ENCODE data around the gene FAM163B.

FAM163B gene

GRCh38 chr9:133561976-133562554 lies 47.1 kb downstream of the FAM163B start:
- no peak for DNase-seq (ENCODE audit: low spot score in 2 of 2)
- Mint-ChIP-seq H3K4me3 (no peak overlapping the region), H3K36me3 (no peaks in the 10 kb centered on the region), H3K27ac (no peak overlapping the region), H3K4me1 (peaks cover 18% of the 10 kb centered on the region), H3K27me3 (peaks cover 14% of the 10 kb centered on the region), H3K9me3 (peaks cover 2% of the 10 kb centered on the region)
- ATAC-seq (ENCODE audit: low read depth), result no peak

GRCh38 chr9:133560944-133561343 lies 48.2 kb downstream of the FAM163B start:
- no peak for ATAC-seq (ENCODE audit: low read depth)
- H3K9me3 Mint-ChIP-seq, result peaks cover 2% of the 10 kb centered on the region
- DNase-seq (ENCODE audit: low spot score in 2 of 2), result no peak
- no peak overlapping the region for H3K27ac Mint-ChIP-seq
- no peak overlapping the region for H3K4me3 Mint-ChIP-seq
- peaks cover 18% of the 10 kb centered on the region for H3K27me3 Mint-ChIP-seq
- H3K4me1 Mint-ChIP-seq, result peaks cover 18% of the 10 kb centered on the region
- H3K36me3 Mint-ChIP-seq, result no peaks in the 10 kb centered on the region

- H3K27ac Mint-ChIP-seq, result no peak overlapping the region
- H3K4me3 Mint-ChIP-seq, result no peak overlapping the region
- peaks cover 2% of the 10 kb centered on the region for H3K9me3 Mint-ChIP-seq
- no peaks in the 10 kb centered on the region for H3K36me3 Mint-ChIP-seq
- H3K4me1 Mint-ChIP-seq, result peaks cover 18% of the 10 kb centered on the region
- DNase-seq (ENCODE audit: low spot score in 2 of 2) (no peak), ATAC-seq (ENCODE audit: low read depth) (no peak)
- peaks cover 18% of the 10 kb centered on the region for H3K27me3 Mint-ChIP-seq
These were observed 48.9 kb downstream of the FAM163B start for GRCh38 chr9:133560311-133560710.

- Mint-ChIP-seq H3K4me1 (peaks cover 16% of the 10 kb centered on the region), H3K36me3 (no peaks in the 10 kb centered on the region), H3K9me3 (peaks cover under 1% of the 10 kb centered on the region), H3K4me3 (peak overlapping the region; percentile 32), H3K27ac (peak overlapping the region; percentile 6), H3K27me3 (peaks cover 18% of the 10 kb centered on the region)
- peak; percentile 22 for ATAC-seq (ENCODE audit: low read depth)
- DNase-seq (ENCODE audit: low spot score in 2 of 2), result no peak
These were observed 50.7 kb downstream of the FAM163B start for GRCh38 chr9:133558191-133559126.

- no peaks in the 10 kb centered on the region for H3K9me3 Mint-ChIP-seq
- no peak for ATAC-seq (ENCODE audit: low read depth)
- no peak overlapping the region for H3K4me3 Mint-ChIP-seq
- H3K27me3 Mint-ChIP-seq, result peaks cover 18% of the 10 kb centered on the region
- H3K4me1 Mint-ChIP-seq, result peaks cover 14% of the 10 kb centered on the region
- DNase-seq (ENCODE audit: low spot score in 2 of 2), result no peak
- H3K36me3 Mint-ChIP-seq, result no peaks in the 10 kb centered on the region
- H3K27ac Mint-ChIP-seq, result no peak overlapping the region
These were observed 51.6 kb downstream of the FAM163B start for GRCh38 chr9:133557581-133557980.

GRCh38 chr9:133556354-133556753 lies 52.8 kb downstream of the FAM163B start:
- ATAC-seq (ENCODE audit: low read depth) (no peak), DNase-seq (ENCODE audit: low spot score in 2 of 2) (no peak)
- no peak overlapping the region for H3K27ac Mint-ChIP-seq
- H3K4me1 Mint-ChIP-seq, result peaks cover 12% of the 10 kb centered on the region
- no peaks in the 10 kb centered on the region for H3K36me3 Mint-ChIP-seq
- H3K27me3 Mint-ChIP-seq, result peaks cover 18% of the 10 kb centered on the region
- H3K4me3 Mint-ChIP-seq, result no peak overlapping the region
- H3K9me3 Mint-ChIP-seq, result no peaks in the 10 kb centered on the region

GRCh38 chr9:133554729-133555128 lies 54.5 kb downstream of the FAM163B start:
- DNase-seq (ENCODE audit: low spot score in 2 of 2) (no peak), ATAC-seq (ENCODE audit: low read depth) (no peak)
- H3K9me3 Mint-ChIP-seq, result no peaks in the 10 kb centered on the region
- no peak overlapping the region for H3K4me3 Mint-ChIP-seq
- H3K36me3 Mint-ChIP-seq, result no peaks in the 10 kb centered on the region
- H3K27ac Mint-ChIP-seq, result no peak overlapping the region
- H3K27me3 Mint-ChIP-seq, result peaks cover 22% of the 10 kb centered on the region
- H3K4me1 Mint-ChIP-seq, result peaks cover 12% of the 10 kb centered on the region

- H3K4me1 Mint-ChIP-seq, result peaks cover 12% of the 10 kb centered on the region
- H3K27me3 Mint-ChIP-seq, result peaks cover 21% of the 10 kb centered on the region
- no peak for DNase-seq (ENCODE audit: low spot score in 2 of 2)
- H3K9me3 Mint-ChIP-seq, result no peaks in the 10 kb centered on the region
- ATAC-seq (ENCODE audit: low read depth), result no peak
- H3K36me3 Mint-ChIP-seq, result no peaks in the 10 kb centered on the region
- no peak overlapping the region for H3K27ac Mint-ChIP-seq
- no peak overlapping the region for H3K4me3 Mint-ChIP-seq
These were observed 55.0 kb downstream of the FAM163B start for GRCh38 chr9:133553973-133554713.

- Mint-ChIP-seq H3K27ac (no peak overlapping the region), H3K27me3 (peaks cover 16% of the 10 kb centered on the region), H3K36me3 (no peaks in the 10 kb centered on the region), H3K4me3 (no peak overlapping the region), H3K9me3 (no peaks in the 10 kb centered on the region), H3K4me1 (peaks cover 4% of the 10 kb centered on the region)
- ATAC-seq (ENCODE audit: low read depth), result no peak
- DNase-seq (ENCODE audit: low spot score in 2 of 2), result no peak
These were observed 56.1 kb downstream of the FAM163B start for GRCh38 chr9:133553123-133553522.

GRCh38 chr9:133552236-133552635 lies 57.0 kb downstream of the FAM163B start:
- ATAC-seq (ENCODE audit: low read depth), result no peak
- H3K4me1 Mint-ChIP-seq, result no peaks in the 10 kb centered on the region

GRCh38 chr9:133551446-133551845 lies 57.7 kb downstream of the FAM163B start:
- ATAC-seq (ENCODE audit: low read depth) (no peak), DNase-seq (ENCODE audit: low spot score in 2 of 2) (no peak)
- H3K36me3 Mint-ChIP-seq, result no peaks in the 10 kb centered on the region
- no peak overlapping the region for H3K4me3 Mint-ChIP-seq
- peaks cover 16% of the 10 kb centered on the region for H3K27me3 Mint-ChIP-seq
- H3K27ac Mint-ChIP-seq, result no peak overlapping the region
- H3K4me1 Mint-ChIP-seq, result no peaks in the 10 kb centered on the region
- H3K9me3 Mint-ChIP-seq, result no peaks in the 10 kb centered on the region

More at GRCh38 chr9:133552236-133552635, 57.0 kb downstream of the FAM163B start:
- Mint-ChIP-seq H3K36me3 (no peaks in the 10 kb centered on the region), H3K27ac (no peak overlapping the region), H3K9me3 (no peaks in the 10 kb centered on the region), H3K27me3 (peaks cover 16% of the 10 kb centered on the region), H3K4me3 (no peak overlapping the region)
- DNase-seq (ENCODE audit: low spot score in 2 of 2), result no peak

GRCh38 chr9:133547116-133547515 lies 62.1 kb downstream of the FAM163B start:
- no peaks in the 10 kb centered on the region for H3K36me3 Mint-ChIP-seq
- H3K9me3 Mint-ChIP-seq, result no peaks in the 10 kb centered on the region
- no peak for DNase-seq (ENCODE audit: low spot score in 2 of 2)
- H3K27me3 Mint-ChIP-seq, result peaks cover 9% of the 10 kb centered on the region
- ATAC-seq (ENCODE audit: low read depth), result no peak
- no peak overlapping the region for H3K27ac Mint-ChIP-seq
- no peak overlapping the region for H3K4me3 Mint-ChIP-seq
- H3K4me1 Mint-ChIP-seq, result no peaks in the 10 kb centered on the region

- H3K27me3 Mint-ChIP-seq, result peaks cover 11% of the 10 kb centered on the region
- H3K36me3 Mint-ChIP-seq, result no peaks in the 10 kb centered on the region
- no peak overlapping the region for H3K27ac Mint-ChIP-seq
- H3K4me1 Mint-ChIP-seq, result no peaks in the 10 kb centered on the region
- no peak overlapping the region for H3K4me3 Mint-ChIP-seq
- ATAC-seq (ENCODE audit: low read depth), result no peak
- no peaks in the 10 kb centered on the region for H3K9me3 Mint-ChIP-seq
- no peak for DNase-seq (ENCODE audit: low spot score in 2 of 2)
These were observed 62.9 kb downstream of the FAM163B start for GRCh38 chr9:133546287-133546680.
